Medulla oblongata (tissue), 1 donor: Measurements from ENCODE around the gene KLHL33.

ENCODE experiments used
- DNase-seq: peaks from one replicate; pipeline ENCODE4 v3.0.0-alpha.2; 2015; ENCODE audit errors: extremely low spot score

The KLHL33 gene

DNA sequence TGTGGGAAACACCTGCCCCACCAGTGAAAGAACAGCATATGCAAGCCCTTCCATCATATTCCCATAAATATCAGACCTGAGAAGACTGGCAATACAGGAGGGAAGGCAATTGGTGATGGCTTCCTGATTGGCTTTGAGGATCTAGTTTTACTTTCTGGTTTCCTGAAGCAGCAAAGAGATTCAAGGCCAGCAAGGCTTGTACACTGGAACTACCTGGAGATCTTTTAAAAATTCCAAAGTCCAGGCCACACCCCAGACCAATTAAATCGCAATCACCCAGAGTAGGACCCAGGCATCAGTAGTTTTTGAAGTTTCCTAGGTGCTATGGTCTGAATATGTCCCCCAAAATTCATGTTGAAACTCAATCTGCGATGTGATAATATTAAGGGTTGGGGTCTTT is 19.7 kb downstream of the KLHL33 start:
- no peak for DNase-seq

DNA sequence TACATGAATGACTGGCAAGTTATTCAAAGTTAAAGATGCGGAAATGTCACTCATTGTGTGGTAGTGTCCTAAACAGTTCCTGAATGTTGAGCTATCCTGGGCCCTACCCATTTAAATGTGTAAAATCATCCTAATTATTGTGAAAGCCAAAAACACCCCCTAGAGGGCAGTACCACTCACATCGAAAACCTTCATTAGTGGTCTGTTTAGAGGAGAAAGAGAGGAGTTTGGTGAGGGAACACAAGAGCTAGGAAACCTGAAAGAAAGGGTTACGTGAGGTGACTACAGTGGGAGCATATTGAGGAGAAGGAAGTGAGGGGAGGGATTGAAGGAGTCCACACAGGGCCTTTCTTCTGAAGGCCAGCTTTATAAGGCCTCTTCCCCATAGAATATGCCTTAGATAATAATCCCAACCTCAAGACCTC is 20.2 kb downstream of the KLHL33 start:
- peak; percentile 80 for DNase-seq

DNA sequence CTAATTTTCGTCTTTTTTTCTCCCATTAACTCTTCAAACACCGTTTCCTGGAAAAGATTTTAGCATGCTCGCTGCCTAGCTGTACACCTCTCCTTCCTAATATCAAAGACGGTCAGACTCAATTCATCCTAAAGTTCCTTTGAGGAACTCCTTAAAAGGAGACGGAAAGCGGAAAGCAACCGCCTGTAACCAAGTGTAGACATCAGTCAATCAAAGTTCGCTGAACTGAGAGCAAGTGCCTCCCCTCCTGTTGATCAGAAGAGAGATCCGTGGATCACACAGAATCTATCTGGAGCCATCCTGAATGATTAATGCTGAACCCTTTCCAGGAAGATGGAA is 22.3 kb downstream of the KLHL33 start:
- DNase-seq = peak; percentile 62

DNA sequence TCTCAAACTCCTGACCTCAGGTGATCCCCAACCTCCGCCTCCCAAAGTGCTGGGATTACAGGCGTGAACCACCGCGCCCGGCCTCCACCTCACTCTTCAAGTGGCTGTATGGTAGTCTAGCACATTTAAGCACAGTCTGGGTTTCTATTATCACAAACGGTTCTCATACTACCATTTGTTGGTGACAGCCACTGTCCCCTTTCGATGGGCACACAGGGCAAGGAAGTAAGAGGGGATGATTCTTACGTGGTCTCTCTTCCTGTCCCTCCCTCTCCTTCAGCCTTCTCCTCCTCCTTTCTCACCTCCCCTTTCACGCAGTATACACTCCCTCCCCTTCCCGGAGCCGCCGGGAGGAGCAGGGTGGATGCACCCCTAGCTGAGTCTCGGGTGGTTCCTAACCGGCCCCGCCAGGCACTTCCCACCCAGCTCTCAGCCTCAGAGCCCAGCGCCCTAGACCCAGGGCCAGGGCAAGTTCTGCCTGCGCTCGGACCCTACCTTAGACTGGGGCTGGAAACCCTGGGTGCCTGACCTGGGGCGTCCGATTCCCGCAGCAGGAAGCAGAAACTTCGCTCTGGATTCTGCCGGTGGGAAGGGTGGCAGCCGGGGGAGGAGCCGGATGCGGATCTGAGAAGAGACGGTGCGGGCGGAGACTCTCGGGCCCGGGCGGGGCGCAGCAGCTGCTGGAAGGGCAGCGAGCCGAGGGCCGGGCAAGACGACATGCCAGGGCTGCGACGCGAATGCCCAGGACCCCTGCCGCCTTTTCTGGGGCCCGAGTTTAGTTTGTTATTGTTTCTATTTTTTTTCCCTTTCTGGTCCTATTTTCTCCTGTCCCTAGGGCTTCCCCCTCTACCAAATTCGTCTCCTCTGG is 22.9 kb downstream of the KLHL33 start, which contains the start of gene TEP1:
Gene TEP1, minus strand, starts transcription at position 626 of the 868 bp plus-strand sequence. CDS start 5,062 bp downstream, outside the sequence.
- peak; percentile 79 for DNase-seq

DNA sequence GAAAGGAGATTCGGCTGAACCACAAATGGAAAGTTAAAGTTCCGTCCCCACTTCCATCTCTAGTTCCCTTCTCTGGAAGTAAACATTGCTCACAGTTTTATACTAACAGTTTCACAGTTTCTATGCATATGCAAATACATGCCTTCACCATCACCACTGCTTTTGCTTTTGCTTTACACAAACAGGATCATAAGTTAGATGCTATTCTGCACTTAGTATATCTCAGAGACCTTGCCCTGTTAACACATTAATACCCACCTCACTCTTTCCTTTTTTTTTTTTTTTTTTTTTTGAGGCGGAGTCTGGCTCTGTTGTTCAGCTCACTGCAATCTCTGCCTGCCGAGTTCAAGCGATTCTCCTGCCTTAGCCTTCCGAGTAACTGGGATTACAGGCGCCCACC is 23.6 kb downstream of the KLHL33 start:
- DNase-seq = no peak

DNA sequence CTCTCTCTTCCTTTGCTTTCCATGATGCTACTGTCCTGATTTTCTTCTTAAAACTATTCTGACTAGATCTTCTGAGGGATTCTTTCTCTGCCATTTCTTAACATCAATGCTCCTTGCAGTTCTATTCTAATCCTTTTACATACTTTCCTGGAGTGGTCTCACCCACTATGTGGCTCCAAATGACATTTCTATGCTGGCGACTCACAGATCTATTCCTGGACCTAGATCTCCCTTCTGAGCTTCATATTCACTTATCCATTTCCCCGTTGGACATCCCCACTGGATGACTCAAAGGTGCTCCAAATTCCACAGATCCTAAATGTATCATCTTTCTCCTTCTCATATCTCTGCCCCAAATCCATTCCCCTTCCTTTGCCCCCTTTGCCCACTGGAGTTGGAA is 26.7 kb downstream of the KLHL33 start:
- DNase-seq = no peak

DNA sequence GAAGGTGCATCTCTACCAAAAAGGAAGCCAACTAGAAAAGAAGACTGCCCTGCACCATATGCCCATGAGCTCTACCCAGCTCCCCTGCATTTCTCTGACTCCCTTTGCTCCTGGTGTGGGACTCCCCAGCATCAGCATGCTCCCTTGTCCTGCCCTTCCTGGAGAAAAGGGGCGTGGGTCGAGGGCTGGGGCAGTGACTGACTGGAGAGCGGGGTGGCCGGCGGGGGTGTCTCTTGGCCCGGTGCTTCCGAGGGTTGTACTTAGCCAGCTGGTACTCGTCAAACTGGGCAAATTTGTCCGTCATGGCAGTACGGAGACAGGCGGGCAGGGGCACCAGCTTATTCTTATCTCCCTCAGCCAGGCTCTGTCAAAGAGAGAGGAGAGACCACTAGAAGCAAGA is 32.4 kb downstream of the KLHL33 start:
- no peak for DNase-seq

DNA sequence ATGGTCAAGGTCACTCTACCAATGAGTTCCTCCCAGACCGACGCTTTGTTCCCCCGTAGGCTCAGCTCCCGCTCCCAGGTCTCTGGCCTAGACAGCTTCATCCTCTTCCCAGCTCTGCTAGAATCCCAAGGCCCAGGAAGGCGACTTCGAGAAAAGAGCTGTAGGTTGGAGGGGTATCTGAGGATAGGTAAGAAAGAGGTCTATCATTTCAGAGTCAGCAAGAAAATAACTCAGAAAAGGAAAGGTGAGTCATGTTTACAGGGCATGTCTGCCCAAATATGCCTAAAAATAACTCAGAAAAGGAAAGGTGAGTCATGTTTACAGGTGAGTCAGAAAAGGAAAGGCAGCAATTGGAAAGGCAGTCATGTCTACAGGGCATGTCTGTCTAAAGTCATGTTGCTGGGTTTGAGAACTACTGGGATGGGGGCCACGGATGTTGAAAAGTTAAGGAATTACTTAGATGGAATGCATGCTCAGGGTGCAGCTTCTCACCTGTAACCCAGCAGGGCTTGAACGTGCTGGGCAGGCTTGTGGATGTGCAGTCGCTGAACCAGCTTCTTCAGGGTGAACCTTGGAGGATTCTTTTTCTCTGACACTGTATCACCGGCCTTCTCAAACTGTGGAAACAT is 34.9 kb downstream of the KLHL33 start:
- no peak for DNase-seq

DNA sequence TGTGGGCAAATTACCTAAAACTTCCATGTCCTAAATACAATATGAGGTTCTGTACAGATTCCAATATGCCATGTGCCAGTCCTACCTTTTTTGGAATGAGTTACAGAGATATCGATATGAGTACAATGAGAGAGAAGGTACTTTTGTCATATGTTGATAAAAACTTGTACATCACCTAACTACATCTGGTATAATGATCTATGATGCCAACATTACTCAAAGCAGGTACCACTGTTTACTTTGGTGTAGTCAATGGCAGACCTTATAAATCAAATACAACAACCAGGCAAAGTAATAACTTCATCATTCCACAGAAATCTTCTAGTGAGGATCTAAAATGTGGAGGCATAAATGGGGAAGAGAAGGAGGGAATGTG is 35.4 kb downstream of the KLHL33 start:
- DNase-seq = no peak

DNA sequence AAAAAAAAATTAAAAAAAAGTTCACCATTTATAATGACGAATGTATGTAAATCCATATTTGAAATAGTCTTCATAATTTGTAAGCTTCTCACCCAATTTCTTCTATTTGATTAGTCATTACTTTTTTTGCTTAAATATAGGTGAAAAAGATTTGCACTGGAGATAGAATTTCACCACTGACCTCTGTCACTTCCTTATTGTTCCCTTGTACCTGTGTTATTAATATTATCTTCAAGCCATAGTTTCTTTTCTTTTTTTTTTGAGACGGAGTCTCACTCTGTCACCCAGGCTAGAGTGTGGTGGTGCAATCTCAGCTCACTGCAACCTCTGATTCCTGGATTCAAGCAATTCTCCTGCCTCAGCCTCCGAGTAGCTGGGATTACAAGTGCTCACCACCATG is 38.5 kb downstream of the KLHL33 start:
- DNase-seq = no peak

DNA sequence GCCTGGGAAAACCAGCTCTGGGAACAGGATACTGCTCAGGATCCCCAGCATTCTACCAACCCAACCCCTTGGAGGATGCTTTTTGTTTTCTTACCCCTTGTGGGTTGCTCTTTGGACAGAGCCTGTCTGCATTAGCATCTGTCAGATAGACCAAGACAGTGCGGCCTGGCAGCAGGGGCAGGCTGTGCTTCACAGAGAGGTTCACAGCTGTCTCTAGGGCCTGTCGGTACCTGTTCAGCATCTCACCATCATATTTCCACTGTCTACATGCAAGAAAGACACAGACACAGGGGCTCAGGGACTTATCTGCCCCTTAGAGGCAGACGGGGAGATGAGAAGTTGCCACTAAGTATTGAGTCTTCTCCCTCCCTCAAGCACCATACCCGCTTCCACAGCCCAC is 44.5 kb downstream of the KLHL33 start:
- no peak for DNase-seq

DNA sequence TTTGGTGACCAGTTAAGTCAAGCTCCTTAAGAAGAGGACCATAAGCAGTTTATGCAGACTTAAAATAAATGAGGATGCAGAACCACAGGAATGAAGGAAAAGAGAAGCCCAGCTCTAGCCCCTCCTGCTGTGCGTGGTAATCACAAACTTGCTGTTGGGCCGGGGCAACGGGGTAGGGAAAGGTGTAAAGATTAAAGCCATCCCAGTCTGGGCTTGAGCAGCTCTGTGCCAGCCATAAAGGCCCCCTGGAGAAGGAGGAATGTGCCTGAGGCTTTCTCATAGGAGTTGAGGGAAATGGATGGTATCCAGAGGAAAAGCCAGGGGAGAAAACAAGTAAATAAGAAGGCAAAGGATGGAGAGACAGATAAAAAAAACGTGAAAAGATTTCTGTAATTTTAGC is 47.8 kb downstream of the KLHL33 start:
- no peak for DNase-seq

DNA sequence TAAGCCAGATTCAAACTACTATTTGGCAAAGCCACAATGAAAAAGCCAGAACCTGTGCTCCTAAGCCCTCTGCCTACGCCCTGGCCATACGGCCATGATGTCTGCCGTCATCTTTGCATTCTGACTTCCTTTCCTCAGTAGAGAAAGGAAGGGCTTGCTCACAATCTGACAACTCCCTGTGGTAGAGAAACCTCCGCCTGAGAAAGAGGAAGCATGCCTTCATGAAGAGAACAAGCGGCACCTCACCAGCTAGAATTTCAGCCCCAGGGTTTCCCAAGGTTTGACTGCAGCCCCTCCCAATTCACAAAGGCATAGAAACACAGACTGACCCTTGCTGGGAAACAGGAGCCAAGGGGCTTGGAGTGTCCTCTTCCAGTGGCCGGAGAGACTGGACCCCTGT is 48.4 kb downstream of the KLHL33 start:
- no peak for DNase-seq

DNA sequence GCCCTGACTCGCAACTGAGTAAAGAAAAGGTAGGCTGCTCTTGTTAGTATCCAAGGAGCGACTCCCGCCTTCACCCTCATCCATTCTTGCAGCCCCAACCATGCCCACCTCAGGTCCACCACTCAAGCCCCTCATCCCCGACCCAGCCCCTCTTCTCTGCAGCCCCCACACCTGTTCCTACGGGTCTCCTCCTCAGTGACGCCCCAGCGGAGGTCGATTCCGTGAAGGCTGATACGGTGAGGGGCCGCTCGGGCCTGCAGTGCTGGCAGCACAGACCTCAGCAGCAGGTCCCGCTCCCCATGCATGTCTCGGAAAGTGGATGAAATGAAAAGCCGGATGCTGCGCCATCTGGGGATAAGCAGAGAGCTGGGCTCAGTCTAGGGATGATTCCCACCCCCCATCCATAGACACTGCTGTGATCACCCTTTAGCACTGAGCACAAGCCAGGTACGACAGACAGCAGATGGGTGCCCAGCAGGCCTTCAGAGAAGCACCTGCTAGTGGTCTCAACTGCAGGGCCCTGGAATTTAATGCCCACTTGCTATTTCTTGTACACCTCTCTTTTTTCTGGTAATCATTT is 49.6 kb downstream of the KLHL33 start:
- no peak for DNase-seq

DNA sequence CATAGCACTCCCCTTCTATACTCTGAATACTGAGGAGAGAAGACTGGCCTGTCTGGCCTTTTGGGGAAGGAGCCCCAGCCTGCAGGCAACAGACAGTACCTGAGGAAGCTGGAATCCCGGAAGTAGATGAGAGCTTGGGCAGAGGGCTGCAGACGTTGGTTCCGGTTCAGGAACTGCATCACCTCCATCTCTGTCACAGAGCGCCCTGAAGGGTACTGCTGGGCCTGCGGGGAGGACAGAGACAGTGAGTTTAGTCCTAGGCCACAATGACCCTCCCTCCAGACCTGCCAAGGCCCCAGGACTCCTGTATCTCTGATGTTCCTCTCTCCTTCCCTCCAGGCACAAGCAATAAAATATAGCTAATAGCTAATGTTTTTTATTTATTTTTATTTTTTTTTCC is 51.1 kb downstream of the KLHL33 start:
- DNase-seq = no peak

DNA sequence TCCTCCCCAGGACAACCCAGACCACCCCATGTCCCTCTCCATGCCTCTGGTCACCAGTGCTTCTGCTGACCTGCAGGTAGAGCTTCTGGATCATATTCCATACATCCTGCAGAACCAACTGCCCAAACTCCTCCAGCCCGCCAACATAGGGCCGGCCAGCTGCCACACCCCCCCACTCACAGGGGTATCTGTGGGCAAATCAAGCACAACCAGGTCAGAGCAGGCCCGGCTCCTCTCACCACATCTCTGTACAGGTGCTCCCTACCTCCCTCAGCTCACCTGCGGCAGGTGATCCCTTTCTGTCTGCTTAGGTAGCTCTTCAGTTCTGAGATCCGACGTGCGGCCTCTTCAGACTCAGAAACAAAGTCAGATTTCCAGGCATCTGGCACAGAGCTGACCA is 51.6 kb downstream of the KLHL33 start:
- no peak for DNase-seq

DNA sequence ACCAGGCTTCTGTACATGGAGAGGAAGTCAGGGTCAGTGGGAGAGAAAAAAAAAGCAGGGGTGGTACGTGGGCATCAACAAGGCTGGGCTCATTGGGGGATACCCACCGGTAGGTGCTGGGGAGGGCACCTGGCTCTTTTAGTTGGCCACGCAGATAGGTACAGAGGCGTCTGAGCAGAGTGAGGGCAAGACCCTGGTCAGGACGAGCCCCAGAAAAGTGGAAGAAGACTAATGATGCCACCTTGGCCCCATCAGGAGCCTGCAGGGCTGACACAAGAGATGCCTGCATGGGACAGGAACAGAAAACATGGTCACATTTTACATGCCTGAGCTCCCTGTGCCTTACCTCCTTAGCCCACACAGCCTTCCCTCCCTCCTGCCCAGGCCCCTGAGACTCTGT is 52.3 kb downstream of the KLHL33 start:
- DNase-seq = no peak

DNA sequence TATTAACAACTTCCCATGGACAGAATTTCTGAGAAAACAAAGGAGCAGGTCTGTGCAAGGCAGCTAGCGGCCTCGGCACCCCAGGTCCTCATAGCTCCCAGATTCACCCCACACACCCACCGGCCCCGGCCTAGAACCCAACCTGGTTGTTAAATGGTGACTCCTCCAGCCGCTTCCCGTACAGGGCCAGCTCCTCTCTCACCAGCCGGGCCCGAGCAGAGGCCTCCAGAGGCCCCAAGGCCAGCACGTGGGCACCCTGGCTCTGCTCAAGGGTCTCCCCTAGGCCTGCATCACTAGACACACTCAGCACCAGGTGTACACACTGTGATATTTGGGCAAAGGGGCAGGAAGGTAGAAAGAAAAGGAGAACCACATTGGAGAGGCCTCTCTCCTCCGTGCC is 52.9 kb downstream of the KLHL33 start:
- DNase-seq = no peak

DNA sequence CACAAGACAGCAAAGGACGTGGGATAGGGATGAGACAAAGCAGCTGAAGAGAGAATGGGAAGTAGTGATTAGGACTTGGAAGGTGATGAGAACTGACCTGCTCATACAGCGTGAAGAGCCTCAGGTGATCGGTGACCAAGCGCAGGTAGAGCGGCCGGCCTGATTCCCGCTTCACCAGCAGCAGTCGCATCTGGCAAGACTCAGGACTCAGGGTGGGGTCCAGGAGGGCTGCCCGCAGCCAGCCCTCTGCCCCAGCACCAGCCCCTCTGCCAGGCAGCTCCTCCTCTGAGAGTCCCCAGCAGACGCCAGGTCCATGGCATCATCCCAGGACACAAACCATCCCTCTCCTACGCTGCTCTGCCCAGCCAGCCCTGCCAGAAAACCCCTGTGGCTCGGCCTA is 53.4 kb downstream of the KLHL33 start:
- no peak for DNase-seq

DNA sequence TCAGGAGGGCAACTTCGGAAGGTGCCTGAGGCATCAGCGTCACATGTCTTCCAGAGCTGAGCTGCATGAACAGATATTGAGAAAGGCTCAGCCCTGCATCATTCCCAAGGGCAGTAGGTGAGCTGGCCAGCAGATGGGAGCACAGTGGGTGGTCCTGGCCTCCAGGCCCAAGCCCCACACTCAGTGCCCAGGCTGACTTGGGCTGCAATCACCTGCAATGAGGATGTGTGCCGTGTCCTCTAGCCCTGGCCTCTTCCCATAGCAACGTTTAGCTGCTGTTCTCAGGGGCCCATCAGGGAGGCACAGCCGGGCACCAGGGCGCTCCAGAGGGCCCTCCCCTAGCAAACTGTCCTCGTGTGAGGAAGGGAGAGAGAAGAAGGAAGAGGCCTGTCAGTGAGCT is 54.6 kb downstream of the KLHL33 start:
- DNase-seq = no peak

DNA sequence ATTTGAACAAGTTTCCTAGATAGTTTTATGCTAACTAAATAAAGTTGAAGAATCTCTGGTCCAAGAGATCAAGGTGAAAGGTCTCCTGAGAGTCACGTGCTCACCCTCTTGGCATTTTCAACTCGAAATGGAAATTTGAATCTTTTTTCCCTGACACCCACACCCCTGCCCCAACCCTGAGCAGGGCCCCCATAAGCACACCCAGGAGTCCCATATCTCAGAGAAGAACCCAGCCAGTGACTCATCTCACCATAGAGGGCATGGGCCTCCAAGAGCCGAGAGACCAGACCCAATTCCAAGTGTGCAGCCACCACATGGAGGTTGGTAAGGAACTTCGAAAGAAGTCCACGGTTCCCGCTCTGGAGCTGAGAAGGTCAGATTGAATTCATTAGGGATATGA is 55.3 kb downstream of the KLHL33 start:
- DNase-seq = no peak

DNA sequence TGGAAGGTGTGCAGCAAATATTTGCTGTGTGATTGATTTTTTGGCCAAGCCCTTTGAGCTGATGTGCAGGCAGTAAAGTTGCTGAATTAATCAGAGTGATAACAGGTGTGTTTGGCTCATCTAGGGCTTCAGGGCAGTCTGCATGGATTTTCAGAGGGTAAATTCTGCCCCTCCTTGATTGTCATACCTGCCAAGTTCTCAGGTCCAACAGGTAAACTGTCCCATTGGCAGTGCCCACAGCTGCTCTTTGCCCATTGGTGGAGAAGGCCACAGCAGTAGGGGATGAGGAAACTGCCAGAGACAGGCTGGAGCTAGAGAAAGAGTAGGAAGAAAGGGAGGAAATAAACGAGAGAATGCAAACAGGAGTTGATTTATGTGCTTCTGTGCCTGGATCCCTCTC is 56.2 kb downstream of the KLHL33 start:
- no peak for DNase-seq

DNA sequence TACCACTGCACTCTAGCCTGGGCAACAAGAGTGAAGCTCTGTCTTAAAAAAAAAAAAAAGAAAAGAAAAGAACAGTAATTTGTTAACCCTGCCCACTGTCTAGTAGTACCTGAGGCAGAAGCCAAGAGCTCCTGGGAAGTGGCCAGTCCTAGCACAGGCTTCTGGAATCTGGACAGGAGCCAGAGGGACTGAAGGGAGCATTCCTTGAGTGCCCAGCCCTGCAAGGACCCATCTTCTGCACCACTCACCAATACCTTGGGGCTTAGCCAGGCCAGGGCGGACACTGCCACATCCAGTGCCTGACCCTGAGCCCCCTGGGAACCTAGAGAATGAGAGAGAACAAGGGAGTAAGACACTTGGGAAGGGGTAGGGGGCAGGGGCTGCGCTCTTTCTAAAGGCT is 58.8 kb downstream of the KLHL33 start:
- DNase-seq = no peak
